GM12801 (cell line): ENCODE results near the gene TAF11L12.
"Not testable (repeated sequence)": the region's sequence is repeated elsewhere in the genome, so short reads cannot be mapped to it uniquely, and the experiment has no call there.

ENCODE experiments used
- CTCF ChIP-seq: IDR thresholded peaks from one replicate; pipeline ENCODE4 v1.5.1; 2011; ENCODE audit warnings: control low read depth; ENCODE audit not compliant: insufficient read length; ENCODE audit errors: extremely low read depth

Gene TAF11L12

GRCh38 chr5:17614872-17615605 is 4.8 kb downstream of the TAF11L12 start:
- no peak for TF ChIP-seq CTCF

GRCh38 chr5:17619354-17619753 is 9.2 kb downstream of the TAF11L12 start:
- TF ChIP-seq CTCF, result no peak

GRCh38 chr5:17620627-17621026 is 10.4 kb downstream of the TAF11L12 start:
- no peak for TF ChIP-seq CTCF

GRCh38 chr5:17625686-17626085 is 15.5 kb downstream of the TAF11L12 start:
- TF ChIP-seq CTCF, result no peak

- not testable (repeated sequence) for TF ChIP-seq CTCF
These were observed 21.6 kb downstream of the TAF11L12 start, which contains the start of gene TAF11L13 for GRCh38 chr5:17631788-17632187. TAF11L13 (plus strand) TSS chr5:17632088.

GRCh38 chr5:17634160-17634559 is 24.0 kb downstream of the TAF11L12 start, which contains the start of gene TAF11L14:
TAF11L14 (plus strand) TSS chr5:17634460.
- TF ChIP-seq CTCF, result no peak

GRCh38 chr5:17655921-17656320 is 45.7 kb downstream of the TAF11L12 start:
- TF ChIP-seq CTCF, result no peak
